Mesodermal cell (in vitro differentiated cells): ENCODE data around the gene CCDC43.

Experiments
- H3K27ac ChIP-seq: 2 replicates; pipeline ENCODE4 v1.7.0; 2013; ENCODE audit warnings: mild to moderate bottlenecking, low read depth, low read length, moderate library complexity; ENCODE audit not compliant: severe bottlenecking
- H3K36me3 ChIP-seq: 2 replicates; pipeline ENCODE4 v1.7.1; 2013; ENCODE audit warnings: mild to moderate bottlenecking, low read length, moderate library complexity; ENCODE audit not compliant: control insufficient read depth, insufficient read depth
- H3K4me1 ChIP-seq: one replicate; pipeline ENCODE4 v1.7.1; 2013; ENCODE audit warnings: mild to moderate bottlenecking, low read length; ENCODE audit not compliant: insufficient read depth, control insufficient read depth, poor library complexity, severe bottlenecking
- H3K4me3 ChIP-seq: 2 replicates; pipeline ENCODE4 v1.7.0; 2013; ENCODE audit warnings: low read length, control low read depth, mild to moderate bottlenecking; ENCODE audit not compliant: insufficient read depth, poor library complexity, severe bottlenecking; ENCODE audit errors: extremely low read depth
- H3K9me3 ChIP-seq: 2 replicates; pipeline ENCODE4 v1.7.1; 2013; ENCODE audit warnings: mild to moderate bottlenecking, low read length, moderate library complexity; ENCODE audit not compliant: control insufficient read depth
- WGBS, 2 experiments: methylation state at CpG; one replicate each; pipeline ENCODE4 v1.1.5; 2013; ENCODE audit warnings: missing lambda C conversion rate in 2 of 2; ENCODE audit not compliant: insufficient coverage in 2 of 2; 5-methylcytosine and 5-hydroxymethylcytosine counted together

The CCDC43 gene

GRCh38 chr17:44627513-44628242 lies 61.9 kb downstream of the CCDC43 start:
- Histone ChIP-seq H3K4me1 (peaks cover 13% of the 10 kb centered on the region), H3K27ac (peak overlapping the region; percentile 80), H3K4me3 (no peak overlapping the region), H3K36me3 (no peaks in the 10 kb centered on the region), H3K9me3 (no peaks in the 10 kb centered on the region)
- 78 to 86% methylated on average over 4 of the region's 9 CpGs for WGBS, 2 experiments
